Amygdala (tissue), 56 donors: ENCODE measurements around the gene SMARCC1.
A peak's percentile ranks its signal among the peaks of the same experiment; 100 is the strongest.
"Not testable (repeated sequence)": the region's sequence is repeated elsewhere in the genome, so short reads cannot be mapped to it uniquely, and the experiment has no call there.

Experiments
- DNase-seq, 56 donors: peaks; one replicate each; lab custom pipeline; 2025; lab: John Stamatoyannopoulos, UW

SMARCC1 gene

DNA sequence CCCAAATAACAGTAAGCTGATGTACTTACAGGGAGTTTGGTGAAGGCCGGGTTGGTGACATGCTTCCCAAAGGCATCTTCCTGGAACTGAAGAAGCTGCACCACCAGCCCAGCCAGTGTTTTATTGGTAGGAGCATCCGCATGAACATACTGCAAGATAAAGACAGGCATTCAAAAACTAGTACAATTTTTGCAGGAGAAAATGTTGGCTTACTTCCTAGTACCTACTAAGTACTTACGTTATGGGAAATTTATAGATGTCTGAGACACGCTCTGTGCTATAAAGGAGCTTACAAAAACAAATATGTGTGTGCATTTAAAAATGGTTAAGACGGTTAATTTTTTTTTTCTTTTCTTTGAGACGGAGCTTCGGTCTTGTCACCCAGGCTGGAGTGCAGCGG lies 8.9 kb downstream of the SMARCC1 start:
- DNase-seq: no peak

DNA sequence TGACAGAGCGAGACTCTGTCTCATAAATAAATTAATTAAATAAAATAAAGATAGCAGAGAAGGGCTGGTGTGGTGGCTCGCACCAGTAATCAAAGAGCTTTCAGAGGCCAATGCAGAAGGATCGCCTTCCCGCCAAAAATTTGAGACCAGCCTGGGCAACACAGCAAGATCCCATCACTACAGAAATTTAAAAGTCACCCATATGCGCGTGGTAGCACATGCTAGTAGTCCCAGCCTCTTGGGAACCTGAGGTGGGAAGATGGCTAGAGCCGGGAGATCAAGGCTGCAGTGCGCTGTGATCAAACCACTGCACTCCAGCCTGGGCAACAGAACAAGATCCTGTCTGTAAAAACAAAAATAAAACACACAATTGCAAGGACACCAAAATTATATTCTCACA lies 9.6 kb downstream of the SMARCC1 start:
- no peak for DNase-seq

DNA sequence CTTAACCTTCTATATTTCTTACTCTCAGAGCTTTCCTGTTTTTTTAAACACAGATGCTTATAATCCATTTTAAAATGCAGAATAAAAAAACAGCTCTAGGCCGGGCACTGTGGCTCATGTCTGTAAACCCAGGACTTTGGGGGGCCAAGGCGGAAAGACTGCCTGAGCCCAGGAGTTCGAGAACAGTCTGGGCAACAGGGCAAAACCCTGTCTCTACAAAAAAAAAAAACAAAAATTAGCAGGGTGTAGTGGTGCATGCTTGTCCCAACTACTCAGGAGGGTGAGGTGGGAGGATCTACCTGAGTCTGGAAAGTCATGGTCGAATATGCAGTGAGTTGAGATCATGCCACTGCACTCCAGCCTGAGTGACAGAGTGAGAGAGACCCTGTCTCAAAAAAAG lies 15.5 kb downstream of the SMARCC1 start:
- no peak for DNase-seq

DNA sequence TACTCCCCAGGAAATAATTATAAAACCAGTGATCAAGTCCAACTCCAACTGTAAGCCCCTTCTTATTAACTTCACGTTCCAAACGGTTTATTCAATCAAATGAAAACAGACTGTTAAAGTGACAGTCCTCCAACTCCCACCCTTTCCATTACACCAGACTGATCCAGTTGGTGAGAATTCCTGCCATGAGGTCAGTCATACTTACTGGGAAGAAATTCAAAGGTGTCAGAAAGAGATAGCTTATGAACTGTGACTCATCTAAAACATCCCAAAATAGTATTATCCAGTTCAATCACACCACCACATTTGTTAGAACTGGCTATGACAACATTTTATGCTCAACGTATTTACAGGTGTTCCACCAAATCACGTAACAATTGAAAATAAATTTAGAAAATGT lies 19.5 kb downstream of the SMARCC1 start:
- DNase-seq: no peak

DNA sequence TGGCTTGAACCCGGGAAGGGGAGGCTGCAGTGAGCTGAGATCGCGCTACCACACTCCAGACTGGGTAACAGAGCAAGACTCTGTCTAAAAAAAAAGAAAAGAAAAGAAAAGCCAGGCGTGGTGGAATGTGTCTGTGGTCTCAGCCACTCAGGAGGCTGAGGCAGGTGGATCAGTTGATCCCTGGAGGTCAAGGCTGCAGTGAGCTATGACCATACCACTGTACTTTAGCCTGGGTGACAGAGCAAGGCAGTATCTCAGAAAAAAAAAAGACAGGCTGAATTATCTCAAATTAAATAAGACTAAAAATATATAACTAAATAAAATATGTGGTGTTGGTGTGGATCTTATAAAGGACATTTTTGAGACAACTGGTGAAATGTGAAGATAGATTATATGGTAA lies 20.6 kb downstream of the SMARCC1 start:
- DNase-seq: no peak

DNA sequence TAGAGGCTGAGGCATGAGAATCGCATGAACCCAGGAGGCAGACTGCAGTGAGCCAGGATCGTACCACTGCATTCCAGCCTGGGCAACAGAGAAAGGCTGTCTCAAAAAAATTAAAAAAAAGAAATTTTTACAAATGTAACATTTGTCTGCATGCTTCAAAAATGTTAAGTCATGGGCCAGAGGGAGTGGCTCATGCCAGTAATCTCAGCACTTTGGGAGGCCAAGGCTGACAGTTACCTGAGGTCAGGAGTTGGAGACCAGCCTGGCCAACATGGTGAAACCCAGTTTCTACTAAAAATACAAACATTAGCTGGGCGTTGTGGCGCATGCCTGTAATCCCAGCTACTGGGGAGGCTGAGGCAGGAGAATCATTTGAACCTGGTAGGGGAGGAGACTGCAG lies 21.5 kb downstream of the SMARCC1 start:
- DNase-seq: not testable (repeated sequence)

DNA sequence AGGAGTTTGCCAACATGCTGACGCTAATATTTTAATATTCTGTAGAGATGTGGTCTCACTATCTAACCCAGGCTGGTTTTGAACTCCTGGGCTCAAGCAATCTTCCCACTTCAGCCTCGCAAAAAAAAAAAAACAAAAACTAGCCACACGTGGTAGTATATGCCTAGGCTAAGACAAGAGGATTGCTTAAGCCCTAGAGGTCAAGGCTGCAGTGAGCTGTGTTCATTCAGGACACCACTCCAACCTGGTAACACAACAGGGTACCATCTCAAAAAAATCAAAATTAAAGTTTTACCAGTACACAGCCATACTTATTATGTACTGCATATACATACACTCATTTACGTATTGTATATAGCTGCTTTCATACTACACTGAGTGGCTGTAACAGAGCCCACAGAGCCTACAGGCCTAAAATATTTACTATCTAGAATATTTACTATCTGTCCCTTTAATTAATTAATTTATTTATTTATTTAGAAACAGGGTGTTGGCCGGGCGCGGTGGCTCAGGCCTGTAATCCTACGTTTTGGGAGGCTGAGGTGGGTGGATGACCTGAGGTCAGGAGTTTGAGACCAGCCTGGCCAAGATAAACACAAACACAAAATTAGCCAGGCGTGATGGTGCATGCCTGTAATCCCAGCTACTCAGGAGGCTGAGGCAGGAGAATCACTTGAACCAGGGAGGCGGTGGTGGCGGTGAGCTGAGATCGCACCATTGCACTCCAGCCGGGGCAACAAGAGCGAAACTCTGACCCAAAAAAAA lies 23.2 kb downstream of the SMARCC1 start:
- no peak for DNase-seq

DNA sequence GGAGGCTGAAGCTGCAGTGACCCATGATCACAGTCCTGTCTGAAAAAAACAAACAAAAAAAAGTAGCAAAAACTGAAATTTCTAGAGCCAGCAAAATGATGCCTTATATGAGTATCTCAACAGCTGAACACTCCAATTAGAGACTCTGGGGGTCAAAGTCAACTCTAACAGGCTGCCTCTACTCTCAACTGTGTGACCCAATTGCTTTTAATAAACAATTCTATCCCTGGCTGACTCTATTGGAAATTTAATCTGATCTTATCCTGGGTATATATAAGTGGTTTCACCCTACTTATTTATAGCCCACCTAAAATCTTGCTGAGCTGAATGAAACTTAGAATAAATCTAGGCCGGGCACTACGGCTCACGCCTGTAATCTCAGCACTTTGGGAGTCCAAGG lies 29.0 kb downstream of the SMARCC1 start:
- no peak for DNase-seq

DNA sequence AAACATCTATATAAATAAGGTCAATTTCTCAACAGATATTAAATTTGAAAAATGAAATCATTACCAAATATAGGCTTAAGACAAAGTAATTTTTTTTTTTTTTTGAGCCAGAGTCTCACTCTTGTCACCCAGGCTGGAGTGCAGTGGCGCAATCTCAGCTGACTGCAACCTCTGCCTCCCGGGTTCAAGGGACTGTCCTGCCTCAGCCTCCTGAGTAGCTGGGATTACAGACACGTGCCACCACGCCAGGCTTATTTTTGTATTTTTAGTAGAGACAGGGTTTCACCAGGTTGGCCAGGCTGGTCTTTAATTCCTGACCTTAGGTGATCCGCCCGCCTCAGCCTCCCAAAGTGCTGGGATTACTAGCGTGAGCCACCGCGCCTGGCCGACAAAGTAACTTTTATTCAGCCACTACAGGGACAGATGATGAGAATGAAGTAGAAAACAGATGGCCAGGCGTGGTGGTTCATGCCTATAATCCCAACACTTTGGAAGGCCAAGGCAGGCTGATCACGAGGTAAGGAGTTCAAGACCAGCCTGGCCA lies 30.8 kb downstream of the SMARCC1 start:
- not testable (repeated sequence) for DNase-seq

DNA sequence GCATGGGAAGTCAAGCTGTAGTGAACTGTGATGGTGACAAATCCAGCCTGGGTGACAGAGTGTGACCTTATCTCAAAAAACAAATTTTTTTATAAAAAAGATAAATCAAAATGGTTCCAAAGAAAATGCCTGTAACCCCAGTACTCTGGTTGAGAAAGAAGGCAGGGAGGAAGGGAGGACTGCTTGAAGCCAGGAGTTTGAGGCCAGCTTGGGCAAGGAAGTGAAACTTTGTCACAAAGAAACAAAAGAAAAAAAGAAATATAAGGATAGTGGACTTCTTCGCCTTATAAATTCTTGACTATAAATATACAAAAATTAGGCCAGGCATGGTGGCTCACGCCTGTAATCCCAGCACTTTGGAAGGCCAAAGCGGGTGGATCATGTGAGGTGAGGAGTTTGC lies 34.1 kb downstream of the SMARCC1 start:
- no peak for DNase-seq

DNA sequence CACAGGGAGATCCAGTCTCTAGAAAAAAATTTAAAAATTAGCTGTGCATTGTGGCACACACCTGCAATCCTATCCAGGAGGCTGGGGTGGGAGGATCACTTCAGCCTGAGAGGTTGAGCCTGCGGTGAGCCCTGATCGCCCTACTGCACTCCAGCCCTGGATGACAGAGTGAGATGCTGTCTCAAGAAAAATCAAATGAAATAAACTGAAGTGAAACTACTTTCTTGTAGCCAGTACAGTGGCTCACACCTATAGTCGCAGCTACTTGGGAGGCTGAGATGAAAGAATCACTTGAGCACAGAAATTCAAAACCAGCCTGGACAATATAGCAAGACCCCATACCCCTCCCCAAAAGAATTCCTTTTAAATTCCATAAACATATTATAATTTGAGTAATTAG lies 35.4 kb downstream of the SMARCC1 start:
- no peak for DNase-seq

DNA sequence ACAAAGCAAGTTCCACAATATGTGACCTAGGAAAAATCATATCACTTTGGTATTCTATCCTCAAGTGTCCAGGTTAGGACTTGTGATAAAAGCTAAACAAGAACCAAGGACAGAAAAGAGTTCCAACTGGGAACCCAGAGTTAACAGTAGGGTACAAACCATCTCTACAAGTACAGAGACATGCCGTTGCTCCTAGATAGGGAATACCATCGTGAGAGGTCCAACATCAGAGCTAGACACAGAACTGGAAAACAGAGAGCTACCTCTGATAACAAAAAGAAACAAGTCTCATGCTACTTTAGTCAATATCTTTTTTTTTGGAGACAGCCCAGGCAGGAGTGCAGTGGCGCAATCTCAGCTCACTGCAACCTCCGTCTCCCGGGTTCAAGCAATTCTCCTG lies 37.8 kb downstream of the SMARCC1 start:
- no peak for DNase-seq

DNA sequence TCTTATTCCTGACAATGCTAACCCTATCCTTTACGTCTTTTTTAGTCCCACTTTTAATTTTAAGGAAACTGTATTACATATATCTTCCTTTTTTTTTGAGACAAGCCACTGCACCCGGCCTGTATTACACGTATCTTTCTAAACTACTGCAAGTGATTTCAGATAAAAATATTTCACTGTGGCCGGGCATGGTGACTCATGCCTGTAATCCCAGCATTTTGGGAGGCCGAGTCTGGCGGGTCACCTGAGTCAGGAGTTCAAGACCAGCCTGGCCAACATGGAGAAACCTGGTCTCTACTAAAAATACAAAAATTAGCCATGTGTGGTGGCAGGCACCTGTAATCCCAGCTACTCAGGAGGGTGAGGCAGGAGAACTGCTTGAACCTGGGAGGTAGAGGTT lies 38.3 kb downstream of the SMARCC1 start:
- not testable (repeated sequence) for DNase-seq

DNA sequence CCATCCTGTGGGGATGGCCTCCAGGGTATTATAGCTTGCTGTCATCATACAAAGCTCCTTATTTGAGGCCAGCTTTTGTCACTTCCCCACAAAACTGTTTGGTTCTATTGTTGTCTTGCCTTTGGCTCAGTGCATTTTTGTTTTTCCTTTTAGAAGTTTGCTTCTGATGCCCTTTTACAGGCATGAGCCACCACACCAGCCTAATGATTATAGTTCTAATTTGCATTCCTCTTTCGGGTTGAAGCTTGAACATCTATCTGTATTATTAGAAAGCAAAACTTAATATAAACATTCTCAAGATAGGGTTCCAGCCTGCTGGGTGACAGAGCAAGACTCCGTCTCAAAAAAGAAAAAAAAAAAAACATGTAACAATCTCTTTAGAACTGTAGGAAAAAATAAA lies 39.8 kb downstream of the SMARCC1 start:
- DNase-seq: no peak

DNA sequence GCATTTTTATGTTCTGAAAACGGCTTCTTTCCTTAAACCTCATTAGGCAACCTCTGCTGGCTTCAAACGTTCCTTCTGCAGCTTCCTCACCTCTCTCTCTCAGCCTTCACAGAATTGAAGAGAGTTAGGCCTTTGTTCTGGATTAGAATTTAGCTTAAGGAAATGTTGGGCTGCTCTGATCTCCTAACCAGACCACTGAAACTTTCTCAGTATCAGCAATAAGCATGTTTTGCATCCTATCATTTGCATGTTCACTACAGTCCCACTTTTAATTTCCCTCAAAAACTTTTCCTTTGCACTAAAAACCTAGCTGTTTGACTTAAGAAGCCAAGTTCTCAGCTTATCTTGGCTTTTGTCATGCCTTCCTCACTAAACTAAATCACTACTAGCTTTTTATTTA lies 49.5 kb downstream of the SMARCC1 start:
- DNase-seq: no peak

DNA sequence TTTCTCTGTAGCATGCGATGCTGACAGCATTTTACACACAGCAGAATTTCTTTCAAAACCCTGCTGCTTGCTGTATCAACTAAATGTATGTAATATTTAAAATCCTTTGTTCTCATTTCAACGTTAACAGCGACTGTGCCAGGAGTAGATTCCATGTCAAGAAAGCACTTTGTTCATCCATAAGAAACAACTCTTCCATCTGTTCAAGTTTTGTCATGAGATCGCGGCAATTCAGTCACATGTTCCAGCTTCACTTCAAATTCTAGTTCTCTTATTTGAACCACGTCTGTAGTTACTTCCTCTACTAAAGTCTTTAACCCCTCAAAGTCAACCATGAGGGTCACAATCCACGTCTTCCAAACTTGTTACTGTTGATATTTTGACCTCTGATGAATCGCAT lies 50.6 kb downstream of the SMARCC1 start:
- peak in 1 of 56 donors; percentile 1 for DNase-seq

DNA sequence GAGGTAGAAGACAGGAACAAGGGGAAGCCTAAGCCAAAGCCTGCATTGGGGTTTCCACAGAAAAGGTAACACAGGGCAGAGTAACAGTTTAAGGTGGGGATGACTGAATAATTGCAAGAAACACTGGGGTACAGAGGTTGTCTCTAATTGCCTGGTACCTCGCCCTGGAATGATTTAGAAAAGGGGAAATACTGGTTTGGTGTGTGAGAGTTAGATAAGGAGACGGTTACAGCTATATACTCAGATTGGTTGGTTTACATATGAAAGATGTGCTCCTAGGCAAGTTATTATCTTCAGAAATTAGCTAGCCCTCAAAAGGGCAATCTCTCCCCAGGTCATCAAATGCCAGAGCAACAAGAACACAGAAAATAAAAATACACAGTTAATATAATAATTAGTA lies 58.8 kb downstream of the SMARCC1 start:
- no peak for DNase-seq

DNA sequence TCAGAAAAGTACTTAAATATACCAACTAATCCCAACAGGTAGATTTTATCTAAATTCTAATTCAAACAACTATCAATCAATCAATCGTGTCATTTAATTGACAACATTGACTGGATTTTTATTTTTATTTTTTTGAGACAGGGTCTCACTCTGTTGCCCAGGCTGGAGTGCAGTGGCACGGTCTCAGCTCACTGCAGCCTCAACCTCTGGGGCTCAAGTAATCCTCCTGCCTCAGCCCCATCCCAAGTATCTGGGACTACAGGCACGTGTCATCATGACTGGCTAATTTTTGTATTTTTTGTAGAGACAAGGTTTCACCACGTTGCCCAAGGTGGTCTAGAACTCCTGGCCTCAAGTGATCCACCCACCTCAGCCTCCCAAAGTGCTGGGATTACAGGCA lies 64.2 kb downstream of the SMARCC1 start:
- DNase-seq: not testable (repeated sequence)

DNA sequence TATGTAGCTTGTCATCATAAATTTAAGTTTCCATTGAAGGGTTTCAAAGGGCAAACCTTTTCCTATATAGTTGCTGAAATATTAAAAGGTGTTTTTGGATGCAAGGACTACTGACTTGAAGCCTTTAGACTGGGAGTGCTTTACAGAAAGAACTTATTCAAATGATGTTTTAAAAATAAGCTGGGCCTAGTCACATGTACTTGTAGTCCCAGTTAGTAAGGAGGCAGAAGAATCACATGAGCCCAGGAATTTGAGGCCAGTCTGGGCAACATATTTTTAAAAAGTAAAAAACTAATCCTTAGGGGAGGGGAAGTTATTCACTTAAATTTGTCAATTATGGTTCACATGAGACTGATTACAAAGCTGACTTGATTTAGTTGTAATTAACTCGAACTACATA lies 65.0 kb downstream of the SMARCC1 start:
- no peak for DNase-seq

DNA sequence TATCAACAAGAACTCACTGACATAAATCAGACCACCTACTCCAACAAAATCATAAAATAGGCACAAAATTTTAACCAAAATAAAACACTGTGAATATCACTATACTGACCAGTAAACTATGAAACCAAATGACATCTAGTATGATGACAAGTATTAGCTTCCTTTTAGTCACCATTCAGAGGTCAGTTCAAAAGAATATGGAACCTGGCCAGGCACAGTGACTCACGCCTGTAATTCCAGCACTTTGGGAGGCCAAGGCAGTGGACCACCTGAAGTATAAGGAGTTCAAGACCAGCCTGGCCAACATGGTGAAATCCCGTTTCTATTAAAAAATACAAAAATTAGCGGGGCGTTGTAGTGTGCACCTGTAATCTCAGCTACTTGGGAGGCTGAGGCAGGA lies 65.8 kb downstream of the SMARCC1 start:
- DNase-seq: no peak

DNA sequence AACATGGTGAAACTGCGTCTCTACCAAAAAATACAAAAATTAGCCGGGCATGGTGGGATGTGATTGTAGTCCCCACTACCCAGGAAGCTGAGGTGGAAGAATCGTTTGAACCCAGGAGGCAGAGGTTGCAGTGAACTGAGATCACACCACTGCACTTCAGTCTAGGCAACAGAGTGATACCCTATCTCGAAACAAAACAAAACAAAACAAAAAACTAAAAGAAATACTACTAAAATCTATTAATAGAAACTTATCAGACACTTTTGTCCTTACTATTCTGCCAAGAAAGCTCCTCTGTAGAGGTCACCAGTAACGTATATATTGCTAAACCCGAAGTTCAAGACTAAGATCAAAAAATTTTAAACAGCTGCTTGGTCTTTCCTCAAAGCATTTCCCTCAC lies 67.1 kb downstream of the SMARCC1 start:
- DNase-seq: no peak

DNA sequence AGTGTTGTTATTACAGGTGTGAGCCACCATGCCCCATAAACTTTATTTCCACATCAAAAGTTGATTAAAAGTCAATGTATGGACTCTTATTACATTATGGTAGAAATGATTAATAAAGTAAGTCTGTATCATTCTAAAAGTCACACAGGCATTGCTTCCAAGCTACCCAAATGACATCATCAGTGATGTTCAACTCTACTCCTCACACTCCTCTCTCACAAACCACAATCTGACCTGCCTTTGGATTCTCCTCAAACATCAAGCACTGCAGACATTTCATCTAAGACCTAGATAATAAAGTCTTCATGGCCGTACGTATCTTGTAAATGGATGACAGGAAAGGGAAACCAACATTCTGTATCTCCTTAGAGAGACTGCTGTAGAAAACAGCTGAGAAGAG lies 68.0 kb downstream of the SMARCC1 start:
- DNase-seq: no peak

DNA sequence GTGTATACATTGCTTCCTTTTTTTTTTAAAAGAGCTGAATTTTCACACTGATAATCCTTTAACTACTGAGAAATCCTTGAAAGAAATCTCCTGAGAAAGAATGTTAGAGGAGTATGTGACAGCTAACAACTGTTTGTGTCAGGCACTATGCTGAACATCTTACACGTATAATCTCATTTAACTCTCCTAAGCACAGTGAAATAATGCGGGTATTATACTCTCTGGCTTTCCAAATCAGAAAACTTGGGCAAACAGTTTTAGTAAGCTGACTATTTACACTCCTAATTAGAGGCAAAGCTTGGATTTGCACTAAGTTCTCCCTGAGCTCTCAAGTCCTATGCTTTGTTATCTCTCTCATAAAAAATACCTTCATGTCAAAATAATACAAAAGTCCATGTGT lies 69.3 kb downstream of the SMARCC1 start:
- no peak for DNase-seq
